ENCODE measurements around the gene RHD.
"Not testable (repeated sequence)": the region's sequence is repeated elsewhere in the genome, so short reads cannot be mapped to it uniquely, and the experiment has no call there.

- not testable (repeated sequence) for TF ChIP-seq CTCF (IDR thresholded peaks at IDR 0.05 in 2 of 3, conservative IDR thresholded peaks at IDR 0.05 in 1 of 3; ENCODE audit: control insufficient read depth in 2 of 3, extremely low read depth in 1 of 3, insufficient read depth in 1 of 3, low read depth in 3 of 3, low read length in 3 of 3); POLR2AphosphoS2 (IDR thresholded peaks at IDR 0.05; ENCODE audit: low read depth, low read length); EED (IDR thresholded peaks at IDR 0.05; ENCODE audit: low read depth)
These were observed 97.5 kb downstream of the RHD start for GRCh38 chr1:25369691-25370271.
